ENCODE data around the gene MYRIP.

DNA sequence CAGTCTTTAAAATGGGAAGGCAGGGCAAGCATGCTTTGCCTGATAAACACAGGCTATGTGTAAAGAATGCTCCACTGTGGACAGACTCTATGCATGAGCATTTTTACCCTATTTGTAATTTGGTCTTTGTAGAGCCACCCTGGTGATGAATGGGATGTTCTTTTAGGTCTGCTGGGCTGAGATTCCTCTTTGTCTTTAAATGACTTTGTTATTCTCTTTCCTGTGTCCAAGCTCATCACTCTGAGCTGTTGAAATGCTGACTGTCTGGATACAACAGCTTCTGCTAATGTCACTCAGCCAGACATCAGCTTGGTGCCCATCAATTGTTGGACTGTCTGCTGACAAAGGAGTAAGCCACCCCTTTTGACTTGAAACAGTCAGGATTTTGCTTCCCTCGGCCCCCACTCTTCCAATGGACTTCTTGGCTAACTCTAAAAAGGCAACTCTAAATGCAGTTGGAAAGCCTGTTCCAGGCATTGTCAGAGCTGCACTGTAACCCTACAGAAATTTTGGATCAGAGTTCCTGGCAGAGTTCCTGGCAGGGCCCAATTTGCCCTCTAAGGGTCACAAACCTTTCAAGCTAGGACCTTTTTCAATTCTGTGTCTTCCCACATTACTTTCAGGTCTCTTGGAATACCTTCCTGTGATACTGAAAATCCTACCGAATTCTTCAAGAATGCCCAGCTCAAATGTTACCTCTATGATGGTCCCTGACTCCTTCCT, 459.6 kb downstream of the MYRIP start:
- TF ChIP-seq, protein P1, sequence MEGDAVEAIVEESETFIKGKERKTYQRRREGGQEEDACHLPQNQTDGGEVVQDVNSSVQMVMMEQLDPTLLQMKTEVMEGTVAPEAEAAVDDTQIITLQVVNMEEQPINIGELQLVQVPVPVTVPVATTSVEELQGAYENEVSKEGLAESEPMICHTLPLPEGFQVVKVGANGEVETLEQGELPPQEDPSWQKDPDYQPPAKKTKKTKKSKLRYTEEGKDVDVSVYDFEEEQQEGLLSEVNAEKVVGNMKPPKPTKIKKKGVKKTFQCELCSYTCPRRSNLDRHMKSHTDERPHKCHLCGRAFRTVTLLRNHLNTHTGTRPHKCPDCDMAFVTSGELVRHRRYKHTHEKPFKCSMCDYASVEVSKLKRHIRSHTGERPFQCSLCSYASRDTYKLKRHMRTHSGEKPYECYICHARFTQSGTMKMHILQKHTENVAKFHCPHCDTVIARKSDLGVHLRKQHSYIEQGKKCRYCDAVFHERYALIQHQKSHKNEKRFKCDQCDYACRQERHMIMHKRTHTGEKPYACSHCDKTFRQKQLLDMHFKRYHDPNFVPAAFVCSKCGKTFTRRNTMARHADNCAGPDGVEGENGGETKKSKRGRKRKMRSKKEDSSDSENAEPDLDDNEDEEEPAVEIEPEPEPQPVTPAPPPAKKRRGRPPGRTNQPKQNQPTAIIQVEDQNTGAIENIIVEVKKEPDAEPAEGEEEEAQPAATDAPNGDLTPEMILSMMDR (IDR thresholded peaks at IDR 0.05; ENCODE audit: low read length) = no peak
- no peak for TF ChIP-seq EZH2 (IDR thresholded peaks at IDR 0.05; ENCODE audit: borderline replicate concordance, low read length)

Data from OCI-LY1 (cell line).